Type B pancreatic cell (in vitro differentiated cells): ENCODE results near the gene C2CD2L. TPM values are rescaled to one million over a fixed set of nuclear protein-coding genes. Genes with fewer than 3 reads are reported as not detected.
"Not testable (repeated sequence)": the region's sequence is repeated elsewhere in the genome, so short reads cannot be mapped to it uniquely, and the experiment has no call there.

Experiments
- DNase-seq: peaks from one replicate; pipeline ENCODE4 v3.0.0; 2021; ENCODE audit warnings: mixed read lengths; ENCODE audit not compliant: unreplicated experiment; ENCODE audit errors: extremely low spot score
- H3K27ac Mint-ChIP-seq: 2 replicates; pipeline ENCODE4 v1.8.0; 2021; ENCODE audit warnings: mild to moderate bottlenecking, mixed read lengths
- H3K27me3 Mint-ChIP-seq: 2 replicates; pipeline ENCODE4 v1.8.0; 2021; ENCODE audit warnings: mixed read lengths
- H3K36me3 Mint-ChIP-seq: 2 replicates; pipeline ENCODE4 v1.8.0; 2021; ENCODE audit warnings: mixed read lengths
- H3K4me1 Mint-ChIP-seq: one replicate; pipeline ENCODE4 v1.8.0; 2021; ENCODE audit warnings: mixed read lengths; ENCODE audit not compliant: unreplicated experiment
- H3K4me3 Mint-ChIP-seq: 2 replicates; pipeline ENCODE4 v1.8.0; 2021; ENCODE audit warnings: mild to moderate bottlenecking, mixed read lengths
- H3K9me3 Mint-ChIP-seq: 2 replicates; pipeline ENCODE4 v1.8.0; 2021; ENCODE audit warnings: mixed read lengths
- CTCF ChIP-seq: fragments of 200-600 bp; sonication (generic); conservative IDR thresholded peaks from 2 replicates; pipeline ENCODE4 v1.5.0; 2021; ENCODE audit warnings: antibody characterized with exemption, mild to moderate bottlenecking
- total RNA-seq: library from RNA; stranded (reverse); gene quantifications from 2 replicates; pipeline ENCODE4 v1.2.1, GENCODE V29; 2021; ENCODE audit warnings: low replicate concordance

C2CD2L gene
- total RNA-seq, 1 donor from 2014 or later = 10.7 TPM

- no peak for TF ChIP-seq CTCF
- Mint-ChIP-seq H3K4me1 (no peaks in the 10 kb centered on the region), H3K27ac (no peak overlapping the region), H3K4me3 (no peak overlapping the region), H3K27me3 (peaks cover 45% of the 10 kb centered on the region), H3K36me3 (no peaks in the 10 kb centered on the region), H3K9me3 (no peaks in the 10 kb centered on the region)
- no peak for DNase-seq
Measured at GRCh38 chr11:119157063-119157462, 49.9 kb downstream of the C2CD2L start.

GRCh38 chr11:119158467-119158866 lies 51.3 kb downstream of the C2CD2L start:
- no peaks in the 10 kb centered on the region for H3K9me3 Mint-ChIP-seq
- no peaks in the 10 kb centered on the region for H3K4me1 Mint-ChIP-seq
- H3K27me3 Mint-ChIP-seq = peaks cover 36% of the 10 kb centered on the region
- no peak for DNase-seq
- H3K27ac Mint-ChIP-seq = no peak overlapping the region
- H3K4me3 Mint-ChIP-seq = no peak overlapping the region
- TF ChIP-seq CTCF = no peak
- H3K36me3 Mint-ChIP-seq = no peaks in the 10 kb centered on the region

GRCh38 chr11:119160151-119160550 lies 53.0 kb downstream of the C2CD2L start:
- Mint-ChIP-seq H3K36me3 (no peaks in the 10 kb centered on the region), H3K27ac (no peak overlapping the region), H3K4me1 (no peaks in the 10 kb centered on the region), H3K4me3 (no peak overlapping the region), H3K27me3 (peaks cover 26% of the 10 kb centered on the region), H3K9me3 (no peaks in the 10 kb centered on the region)
- no peak for DNase-seq
- no peak for TF ChIP-seq CTCF

GRCh38 chr11:119161871-119162270 lies 54.7 kb downstream of the C2CD2L start:
- no peak for TF ChIP-seq CTCF
- DNase-seq = no peak
- Mint-ChIP-seq H3K36me3 (no peaks in the 10 kb centered on the region), H3K9me3 (no peaks in the 10 kb centered on the region), H3K4me1 (no peaks in the 10 kb centered on the region), H3K4me3 (no peak overlapping the region), H3K27me3 (peaks cover 18% of the 10 kb centered on the region), H3K27ac (no peak overlapping the region)

GRCh38 chr11:119166368-119167076 lies 59.4 kb downstream of the C2CD2L start:
- Mint-ChIP-seq H3K27me3 (peaks cover 5% of the 10 kb centered on the region), H3K9me3 (no peaks in the 10 kb centered on the region), H3K4me1 (peaks cover 7% of the 10 kb centered on the region), H3K27ac (peak overlapping the region; percentile 50), H3K36me3 (no peaks in the 10 kb centered on the region), H3K4me3 (no peak overlapping the region)
- no peak for TF ChIP-seq CTCF
- DNase-seq = no peak

- H3K9me3 Mint-ChIP-seq = not testable (repeated sequence)
Measured at GRCh38 chr11:119167077-119167458, 59.9 kb downstream of the C2CD2L start.

More at GRCh38 chr11:119167077-119167458, 59.9 kb downstream of the C2CD2L start:
- peak overlapping the region; percentile 50 for H3K27ac Mint-ChIP-seq
- DNase-seq, H3K4me1 Mint-ChIP-seq, H3K4me3 Mint-ChIP-seq, H3K27me3 Mint-ChIP-seq, H3K36me3 Mint-ChIP-seq: not testable (repeated sequence)
